Dendritic cell treated with granulocyte-macrophage colony-stimulating factor and Interleukin-4, amounts not matched to agents 40 ng/mL and 50 ng/mL, for 4 days (primary cell): ENCODE data around the gene HAUS8.

Experiments used
- H3K27ac Mint-ChIP-seq: one replicate; pipeline ENCODE4 v1.8.0; 2022; ENCODE audit warnings: mild to moderate bottlenecking, mixed read lengths
- H3K27me3 Mint-ChIP-seq: one replicate; pipeline ENCODE4 v1.8.0; 2022; ENCODE audit warnings: mild to moderate bottlenecking, mixed read lengths
- H3K36me3 Mint-ChIP-seq: one replicate; pipeline ENCODE4 v1.8.0; 2022; ENCODE audit warnings: low read depth, mixed read lengths
- H3K4me1 Mint-ChIP-seq: one replicate; pipeline ENCODE4 v1.8.0; 2022; ENCODE audit warnings: low read depth, mixed read lengths
- H3K4me3 Mint-ChIP-seq: one replicate; pipeline ENCODE4 v1.8.0; 2022; ENCODE audit warnings: mild to moderate bottlenecking, moderate library complexity, mixed read lengths
- H3K9me3 Mint-ChIP-seq: one replicate; pipeline ENCODE4 v1.8.0; 2022; ENCODE audit warnings: mixed read lengths
- intact Hi-C: fragments of 100-400 bp; cut with micrococcal nuclease; formaldehyde crosslinking; loops from one replicate; pipeline ENCODE4 v1.15.0; 2022

HAUS8 gene

GRCh38 chr19:17076543-17076991 lies 1.3 kb upstream of the HAUS8 start:
- H3K4me3 Mint-ChIP-seq = peak overlapping the region; percentile 90
- H3K27me3 Mint-ChIP-seq = no peaks in the 10 kb centered on the region
- peak overlapping the region; percentile 88 for H3K27ac Mint-ChIP-seq
- peaks cover 74% of the 10 kb centered on the region for H3K4me1 Mint-ChIP-seq
- no peaks in the 10 kb centered on the region for H3K9me3 Mint-ChIP-seq
- H3K36me3 Mint-ChIP-seq = peaks cover 54% of the 10 kb centered on the region
- intact Hi-C loops = loop anchor here (5.0 to 10.0 kb wide), 3 partner anchors 36 to 108 kb away; no protein-coding TSS in a partner anchor

- H3K36me3 Mint-ChIP-seq = peaks cover 53% of the 10 kb centered on the region
- peak overlapping the region; percentile 90 for H3K4me3 Mint-ChIP-seq
- peak overlapping the region; percentile 88 for H3K27ac Mint-ChIP-seq
- intact Hi-C loops = loop anchor here (1.0 to 10.0 kb wide), 5 partner anchors 15 to 150 kb away; partner anchors contain the start of gene OCEL1
- H3K27me3 Mint-ChIP-seq = no peaks in the 10 kb centered on the region
- no peaks in the 10 kb centered on the region for H3K9me3 Mint-ChIP-seq
- H3K4me1 Mint-ChIP-seq = peaks cover 69% of the 10 kb centered on the region
Observed at GRCh38 chr19:17075864-17076542, 751 bp upstream of the HAUS8 start.

- peaks cover 61% of the 10 kb centered on the region for H3K36me3 Mint-ChIP-seq
- H3K4me1 Mint-ChIP-seq = peaks cover 68% of the 10 kb centered on the region
- H3K27ac Mint-ChIP-seq = peak overlapping the region; percentile 88
- no peaks in the 10 kb centered on the region for H3K27me3 Mint-ChIP-seq
- intact Hi-C loops = loop anchor here (1.0 to 10.0 kb wide), 5 partner anchors 16 to 152 kb away; partner anchors contain the start of gene OCEL1
- peak overlapping the region; percentile 90 for H3K4me3 Mint-ChIP-seq
- H3K9me3 Mint-ChIP-seq = no peaks in the 10 kb centered on the region
Observed at GRCh38 chr19:17074634-17075034, 618 bp downstream of the HAUS8 start.

GRCh38 chr19:17073869-17074633 lies 1.2 kb downstream of the HAUS8 start:
- H3K4me1 Mint-ChIP-seq = peaks cover 68% of the 10 kb centered on the region
- H3K36me3 Mint-ChIP-seq = peaks cover 64% of the 10 kb centered on the region
- peak overlapping the region; percentile 88 for H3K27ac Mint-ChIP-seq
- H3K9me3 Mint-ChIP-seq = no peaks in the 10 kb centered on the region
- intact Hi-C loops = loop anchor here (2.0 to 10.0 kb wide), 2 partner anchors 17 to 111 kb away; no protein-coding TSS in a partner anchor
- no peaks in the 10 kb centered on the region for H3K27me3 Mint-ChIP-seq
- peak overlapping the region; percentile 90 for H3K4me3 Mint-ChIP-seq

GRCh38 chr19:17070912-17071311 lies 4.3 kb downstream of the HAUS8 start:
- H3K27ac Mint-ChIP-seq = no peak overlapping the region
- H3K4me1 Mint-ChIP-seq = peaks cover 60% of the 10 kb centered on the region
- H3K36me3 Mint-ChIP-seq = peaks cover 68% of the 10 kb centered on the region
- no peak overlapping the region for H3K4me3 Mint-ChIP-seq
- H3K9me3 Mint-ChIP-seq = no peaks in the 10 kb centered on the region
- H3K27me3 Mint-ChIP-seq = no peaks in the 10 kb centered on the region
- intact Hi-C loops = loop anchor here (10.0 kb wide), 1 partner anchor 114 kb away; no protein-coding TSS in a partner anchor

- H3K9me3 Mint-ChIP-seq = no peaks in the 10 kb centered on the region
- H3K4me1 Mint-ChIP-seq = peaks cover 61% of the 10 kb centered on the region
- intact Hi-C loops = loop anchor here (10.0 kb wide), 1 partner anchor 114 kb away; no protein-coding TSS in a partner anchor
- no peaks in the 10 kb centered on the region for H3K27me3 Mint-ChIP-seq
- peak overlapping the region; percentile 7 for H3K27ac Mint-ChIP-seq
- H3K36me3 Mint-ChIP-seq = peaks cover 63% of the 10 kb centered on the region
- H3K4me3 Mint-ChIP-seq = no peak overlapping the region
Observed at GRCh38 chr19:17070421-17070820, 4.8 kb downstream of the HAUS8 start.

- H3K36me3 Mint-ChIP-seq = peaks cover 67% of the 10 kb centered on the region
- peaks cover 62% of the 10 kb centered on the region for H3K4me1 Mint-ChIP-seq
- peak overlapping the region; percentile 7 for H3K27ac Mint-ChIP-seq
- H3K27me3 Mint-ChIP-seq = no peaks in the 10 kb centered on the region
- H3K9me3 Mint-ChIP-seq = no peaks in the 10 kb centered on the region
- H3K4me3 Mint-ChIP-seq = no peak overlapping the region
- intact Hi-C loops = no loop called here
Observed at GRCh38 chr19:17069193-17069592, 6.1 kb downstream of the HAUS8 start.

GRCh38 chr19:17063428-17063827 lies 11.8 kb downstream of the HAUS8 start:
- Mint-ChIP-seq H3K4me3 (no peak overlapping the region), H3K4me1 (peaks cover 32% of the 10 kb centered on the region), H3K36me3 (peaks cover 63% of the 10 kb centered on the region), H3K27ac (no peak overlapping the region), H3K27me3 (no peaks in the 10 kb centered on the region), H3K9me3 (no peaks in the 10 kb centered on the region)
- intact Hi-C loops = no loop called here

- Mint-ChIP-seq H3K27ac (no peak overlapping the region), H3K4me3 (no peak overlapping the region), H3K4me1 (peaks cover 23% of the 10 kb centered on the region), H3K9me3 (no peaks in the 10 kb centered on the region), H3K36me3 (peaks cover 72% of the 10 kb centered on the region), H3K27me3 (no peaks in the 10 kb centered on the region)
- intact Hi-C loops = no loop called here
Observed at GRCh38 chr19:17061691-17062090, 13.6 kb downstream of the HAUS8 start.

GRCh38 chr19:17061205-17061604 lies 14.0 kb downstream of the HAUS8 start:
- Mint-ChIP-seq H3K27ac (no peak overlapping the region), H3K9me3 (no peaks in the 10 kb centered on the region), H3K27me3 (no peaks in the 10 kb centered on the region), H3K4me3 (no peak overlapping the region), H3K4me1 (peaks cover 18% of the 10 kb centered on the region), H3K36me3 (peaks cover 72% of the 10 kb centered on the region)
- intact Hi-C loops = no loop called here

GRCh38 chr19:17060802-17061201 lies 14.4 kb downstream of the HAUS8 start:
- Mint-ChIP-seq H3K9me3 (no peaks in the 10 kb centered on the region), H3K4me3 (no peak overlapping the region), H3K27ac (no peak overlapping the region), H3K27me3 (no peaks in the 10 kb centered on the region), H3K4me1 (peaks cover 18% of the 10 kb centered on the region), H3K36me3 (peaks cover 74% of the 10 kb centered on the region)
- intact Hi-C loops = no loop called here

- intact Hi-C loops = no loop called here
- H3K9me3 Mint-ChIP-seq = no peaks in the 10 kb centered on the region
- H3K4me1 Mint-ChIP-seq = peaks cover 9% of the 10 kb centered on the region
- H3K27ac Mint-ChIP-seq = no peak overlapping the region
- H3K27me3 Mint-ChIP-seq = no peaks in the 10 kb centered on the region
- H3K36me3 Mint-ChIP-seq = peaks cover 81% of the 10 kb centered on the region
- no peak overlapping the region for H3K4me3 Mint-ChIP-seq
Observed at GRCh38 chr19:17058236-17058635, 17.0 kb downstream of the HAUS8 start.

GRCh38 chr19:17055636-17056035 lies 19.6 kb downstream of the HAUS8 start:
- H3K4me1 Mint-ChIP-seq = peaks cover 4% of the 10 kb centered on the region
- no peak overlapping the region for H3K4me3 Mint-ChIP-seq
- H3K27me3 Mint-ChIP-seq = no peaks in the 10 kb centered on the region
- no peaks in the 10 kb centered on the region for H3K9me3 Mint-ChIP-seq
- intact Hi-C loops = no loop called here
- peaks cover 97% of the 10 kb centered on the region for H3K36me3 Mint-ChIP-seq
- H3K27ac Mint-ChIP-seq = no peak overlapping the region

- peaks cover 97% of the 10 kb centered on the region for H3K36me3 Mint-ChIP-seq
Observed at GRCh38 chr19:17054746-17055145, 20.5 kb downstream of the HAUS8 start.

More at GRCh38 chr19:17054746-17055145, 20.5 kb downstream of the HAUS8 start:
- H3K27me3 Mint-ChIP-seq = no peaks in the 10 kb centered on the region
- no peaks in the 10 kb centered on the region for H3K9me3 Mint-ChIP-seq
- intact Hi-C loops = no loop called here
- H3K4me1 Mint-ChIP-seq = no peaks in the 10 kb centered on the region
- no peak overlapping the region for H3K27ac Mint-ChIP-seq
- no peak overlapping the region for H3K4me3 Mint-ChIP-seq
